ENCODE data around the gene GMIP. TPM values are rescaled to one million over a fixed set of nuclear protein-coding genes. Genes with fewer than 3 reads are reported as not detected.

The GMIP gene
- total and polyA plus RNA-seq, 2 of the 13 experiments (the other 11 are each of a cell fraction or from before 2014, with no cell fraction given) = 1.5 to 1.8 TPM

- in situ Hi-C loops (cut with HindIII; ENCODE audit: extremely low pct_ligation_motif_present, low pct_unique_long_range_greater_than_20kb) (no loop called here), intact Hi-C loops (cut with micrococcal nuclease; ENCODE audit: unreplicated experiment) (no loop called here)
- H2AFZ ChIP-seq (ENCODE audit: low read length) = no peak overlapping the region
- BruUV-seq (replicated peaks) = no TSS peak
- no peak overlapping the region for H3K4me3 ChIP-seq (replicated peaks in 1 of 3; ENCODE audit: insufficient read depth in 1 of 3, low read depth in 2 of 3, low read length in 3 of 3)
- ATAC-seq = no peak
- H3K79me2 ChIP-seq (ENCODE audit: insufficient read depth, low read length) = no peaks in the 10 kb centered on the region
- 81% methylated on average over 17 of the region's 19 CpGs for WGBS (ENCODE audit: low lambda C conversion rate)
- no peaks in the 10 kb centered on the region for H4K20me1 ChIP-seq (ENCODE audit: insufficient read depth, low read length)
- no peak overlapping the region for H3K27ac ChIP-seq (ENCODE audit: extremely low read length, insufficient read depth, low read length)
- FAIRE-seq = no peak
- no peak overlapping the region for H3K4me2 ChIP-seq (ENCODE audit: low read depth, low read length)
- H3K36me3 ChIP-seq (replicated peaks in 1 of 2; ENCODE audit: control insufficient read depth in 1 of 2, insufficient read depth in 2 of 2, low read length in 2 of 2) = no peaks in the 10 kb centered on the region
- H3K9ac ChIP-seq (ENCODE audit: insufficient read depth, low read depth, low read length) = no peak overlapping the region
- CTCF ChIA-PET (ENCODE audit: low intra/inter-chr PET ratio, low total read pairs) = no interaction called here
- no peaks in the 10 kb centered on the region for H3K9me3 ChIP-seq (ENCODE audit: low read length)
- H3K4me1 ChIP-seq (ENCODE audit: insufficient read depth, low read length) = peaks cover 13% of the 10 kb centered on the region
- DNase-seq (ENCODE audit: low spot score) = no peak
- H3K27me3 ChIP-seq (ENCODE audit: control insufficient read depth in 1 of 2, insufficient read depth in 2 of 2, low read length in 2 of 2) = no peaks in the 10 kb centered on the region; a peak in 1 of 5 replicates
- POLR2A ChIA-PET = no interaction called here
- TF ChIP-seq NBN (conservative IDR thresholded peaks at IDR 0.05) (no peak), IRX3 (CRISPR knock-in tag; IDR thresholded peaks at IDR 0.05; ENCODE audit: borderline replicate concordance, low read depth) (no peak), MXI1 (IDR thresholded peaks at IDR 0.05; ENCODE audit: borderline replicate concordance, low read depth, low read length) (no peak), CCAR2 (optimal IDR thresholded peaks at IDR 0.05; ENCODE audit: low read depth, low read length) (no peak), NCOA1 (CRISPR knock-in tag; IDR thresholded peaks at IDR 0.05) (no peak), FOXA1 (IDR thresholded peaks at IDR 0.05) (no peak), FOXA1 (CRISPR knock-in tag; IDR thresholded peaks at IDR 0.05) (no peak), MAF1 (CRISPR knock-in tag; IDR thresholded peaks at IDR 0.05; ENCODE audit: borderline replicate concordance) (no peak), MEIS2 (CRISPR knock-in tag; IDR thresholded peaks at IDR 0.05) (no peak), HHEX (CRISPR knock-in tag; IDR thresholded peaks at IDR 0.05) (no peak), ZNF12 (CRISPR knock-in tag; IDR thresholded peaks at IDR 0.05) (no peak), ZNF782 (CRISPR knock-in tag; IDR thresholded peaks at IDR 0.05; ENCODE audit: borderline replicate concordance) (no peak), FOSL1 (CRISPR knock-in tag; IDR thresholded peaks at IDR 0.05; ENCODE audit: borderline replicate concordance) (no peak), ZSCAN25 (CRISPR knock-in tag; IDR thresholded peaks at IDR 0.05) (no peak)
- TF ChIP-seq, protein P1, sequence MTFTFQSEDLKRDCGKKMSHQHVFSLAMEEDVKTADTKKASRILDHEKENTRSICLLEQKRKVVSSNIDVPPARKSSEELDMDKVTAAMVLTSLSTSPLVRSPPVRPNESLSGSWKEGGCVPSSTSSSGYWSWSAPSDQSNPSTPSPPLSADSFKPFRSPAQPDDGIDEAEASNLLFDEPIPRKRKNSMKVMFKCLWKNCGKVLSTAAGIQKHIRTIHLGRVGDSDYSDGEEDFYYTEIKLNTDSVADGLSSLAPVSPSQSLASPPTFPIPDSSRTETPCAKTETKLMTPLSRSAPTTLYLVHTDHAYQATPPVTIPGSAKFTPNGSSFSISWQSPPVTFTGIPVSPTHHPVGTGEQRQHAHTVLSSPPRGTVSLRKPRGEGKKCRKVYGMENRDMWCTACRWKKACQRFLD (CRISPR knock-in tag; IDR thresholded peaks at IDR 0.05; ENCODE audit: borderline replicate concordance) = no peak
- TF ChIP-seq, protein P2, sequence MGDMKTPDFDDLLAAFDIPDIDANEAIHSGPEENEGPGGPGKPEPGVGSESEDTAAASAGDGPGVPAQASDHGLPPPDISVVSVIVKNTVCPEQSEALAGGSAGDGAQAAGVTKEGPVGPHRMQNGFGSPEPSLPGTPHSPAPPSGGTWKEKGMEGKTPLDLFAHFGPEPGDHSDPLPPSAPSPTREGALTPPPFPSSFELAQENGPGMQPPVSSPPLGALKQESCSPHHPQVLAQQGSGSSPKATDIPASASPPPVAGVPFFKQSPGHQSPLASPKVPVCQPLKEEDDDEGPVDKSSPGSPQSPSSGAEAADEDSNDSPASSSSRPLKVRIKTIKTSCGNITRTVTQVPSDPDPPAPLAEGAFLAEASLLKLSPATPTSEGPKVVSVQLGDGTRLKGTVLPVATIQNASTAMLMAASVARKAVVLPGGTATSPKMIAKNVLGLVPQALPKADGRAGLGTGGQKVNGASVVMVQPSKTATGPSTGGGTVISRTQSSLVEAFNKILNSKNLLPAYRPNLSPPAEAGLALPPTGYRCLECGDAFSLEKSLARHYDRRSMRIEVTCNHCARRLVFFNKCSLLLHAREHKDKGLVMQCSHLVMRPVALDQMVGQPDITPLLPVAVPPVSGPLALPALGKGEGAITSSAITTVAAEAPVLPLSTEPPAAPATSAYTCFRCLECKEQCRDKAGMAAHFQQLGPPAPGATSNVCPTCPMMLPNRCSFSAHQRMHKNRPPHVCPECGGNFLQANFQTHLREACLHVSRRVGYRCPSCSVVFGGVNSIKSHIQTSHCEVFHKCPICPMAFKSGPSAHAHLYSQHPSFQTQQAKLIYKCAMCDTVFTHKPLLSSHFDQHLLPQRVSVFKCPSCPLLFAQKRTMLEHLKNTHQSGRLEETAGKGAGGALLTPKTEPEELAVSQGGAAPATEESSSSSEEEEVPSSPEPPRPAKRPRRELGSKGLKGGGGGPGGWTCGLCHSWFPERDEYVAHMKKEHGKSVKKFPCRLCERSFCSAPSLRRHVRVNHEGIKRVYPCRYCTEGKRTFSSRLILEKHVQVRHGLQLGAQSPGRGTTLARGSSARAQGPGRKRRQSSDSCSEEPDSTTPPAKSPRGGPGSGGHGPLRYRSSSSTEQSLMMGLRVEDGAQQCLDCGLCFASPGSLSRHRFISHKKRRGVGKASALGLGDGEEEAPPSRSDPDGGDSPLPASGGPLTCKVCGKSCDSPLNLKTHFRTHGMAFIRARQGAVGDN (CRISPR knock-in tag; IDR thresholded peaks at IDR 0.05) = no peak
Measured at GRCh38 chr19:19624032-19624570, 19.4 kb downstream of the GMIP start.

Measured in HepG2 (cell line).